SK-N-SH treated with all-trans-retinoic acid at 6 μM for 48 hours (cell line): ENCODE results near the gene RPL3.

Experiments used
- CSDC2 ChIP-seq: fragments of 250-450 bp; sonication (Bioruptor Pico); IDR thresholded peaks from 2 replicates; pipeline ENCODE4 v1.5.0; 2020; ENCODE audit warnings: mild to moderate bottlenecking, moderate library complexity
- GLIS3 ChIP-seq: fragments of 250-450 bp; sonication (Bioruptor Pico); IDR thresholded peaks from 2 replicates; pipeline ENCODE4 v1.5.0; 2020; ENCODE audit warnings: mild to moderate bottlenecking, moderate library complexity
- ISL1 ChIP-seq: fragments of 250-450 bp; sonication (Bioruptor Pico); IDR thresholded peaks from 2 replicates; pipeline ENCODE4 v2.1.2; 2022; ENCODE audit warnings: mild to moderate bottlenecking, moderate library complexity
- RARB ChIP-seq: fragments of 250-450 bp; sonication (Bioruptor Pico); IDR thresholded peaks from 2 replicates; pipeline ENCODE4 v1.8.0; 2021; ENCODE audit warnings: mild to moderate bottlenecking, moderate library complexity

DNA sequence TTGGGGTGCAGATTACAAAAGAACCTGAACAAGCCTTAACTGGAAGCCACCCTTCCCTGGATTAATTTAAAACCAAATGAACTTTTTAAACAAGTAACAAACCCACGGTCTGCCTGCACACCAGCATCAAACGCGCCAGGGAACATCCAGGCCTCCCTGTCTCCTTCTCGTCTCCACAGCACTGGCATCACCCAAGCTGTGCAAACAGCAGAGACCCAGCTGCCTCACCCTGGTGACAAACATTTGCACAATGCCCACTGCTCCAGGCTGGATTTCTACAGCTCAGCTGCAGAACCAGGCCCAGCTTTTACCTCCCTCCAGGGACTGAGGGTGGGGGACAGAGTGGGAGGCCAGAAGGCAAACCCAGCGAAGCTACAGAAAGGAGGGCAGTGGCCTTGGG, 7.0 kb downstream of the RPL3 start:
- TF ChIP-seq RARB, result no peak
- TF ChIP-seq ISL1 (CRISPR knock-in tag), result no peak
- TF ChIP-seq CSDC2 (CRISPR knock-in tag), result no peak
- TF ChIP-seq GLIS3, result no peak
